Testis (tissue), 3 donors: ENCODE measurements around the gene KCNMB1. TPM values are rescaled to one million over a fixed set of nuclear protein-coding genes. Genes with fewer than 3 reads are reported as not detected.

Experiments
- DNase-seq: peaks from one replicate; pipeline ENCODE4 v3.0.0-alpha.2; 2019
- H3K27ac ChIP-seq, 2 donors: fragments of 200-600 bp; sonication (generic); one replicate each; pipeline ENCODE4 v1.5.1; 2019
- H3K27me3 ChIP-seq: fragments of 200-600 bp; sonication (generic); one replicate; pipeline ENCODE4 v1.5.1; 2019
- H3K36me3 ChIP-seq: fragments of 200-600 bp; sonication (generic); one replicate; pipeline ENCODE4 v1.5.1; 2017; ENCODE audit warnings: low read depth; ENCODE audit errors: missing control alignments
- H3K4me1 ChIP-seq: fragments of 200-600 bp; sonication (generic); one replicate; pipeline ENCODE4 v1.5.1; 2019
- H3K4me3 ChIP-seq, 2 donors: fragments of 200-600 bp; sonication (generic); one replicate each; pipeline ENCODE4 v1.5.1; 2017 to 2019
- H3K9me3 ChIP-seq: fragments of 200-600 bp; sonication (generic); one replicate; pipeline ENCODE4 v1.5.1; 2017
- CTCF ChIP-seq, 3 experiments: fragments of 450-650 bp in 2 of 3; fragments of 200-600 bp in 1 of 3; sonication (generic) in 1 of 3; IDR thresholded peaks; one replicate each; pipeline ENCODE4 v1.5.1; 2016 to 2019; ENCODE audit warnings: antibody characterized with exemption in 3 of 3, mild to moderate bottlenecking in 2 of 3, moderate library complexity in 1 of 3
- POLR2A ChIP-seq: fragments of 450-650 bp; IDR thresholded peaks from one replicate; pipeline ENCODE4 v1.6.1; 2017; ENCODE audit warnings: antibody characterized with exemption, mild to moderate bottlenecking, moderate library complexity
- WGBS, 2 donors: methylation state at CpG; one replicate each; pipeline ENCODE4 v1.1.5; 2018; 5-methylcytosine and 5-hydroxymethylcytosine counted together
- intact Hi-C: fragments of 100-400 bp; cut with DNase I; formaldehyde crosslinking; loops from one replicate; pipeline ENCODE4 v1.15.1; 2023; ENCODE audit warnings: low total_unique reads
- polyA plus RNA-seq: library from polyadenylated mRNA; stranded (reverse); fragments of 350-450 nt; fragmentation: Illumina TruSeq; extraction: RNeasy Lipid Tissue Mini Kit (QIAGEN cat#74804); gene quantifications from one replicate; pipeline ENCODE4 v1.2.3, GENCODE V29; 2014; ENCODE audit warnings: low read depth, low replicate concordance; ENCODE audit not compliant: insufficient read depth
- total RNA-seq, 2 donors: library from RNA; depleted of rRNA; stranded (reverse); fragments of >200 nt; gene quantifications; one replicate each; pipeline ENCODE4 v1.2.3, GENCODE V29; 2016

The KCNMB1 gene
- total and polyA plus RNA-seq, 3 donors from 2014 or later: 2.5 to 4.6 (median 3.1) TPM

- Histone ChIP-seq H3K9me3 (no peaks in the 10 kb centered on the region), H3K4me1 (peaks cover 9% of the 10 kb centered on the region), H3K4me3 (no peak overlapping the region), H3K27ac (no peak overlapping the region), H3K36me3 (no peaks in the 10 kb centered on the region), H3K27me3 (no peaks in the 10 kb centered on the region)
- TF ChIP-seq CTCF (IDR thresholded peaks at IDR 0.05) (no peak), POLR2A (no peak)
- DNase-seq: no peak
- intact Hi-C loops: no loop called here
- WGBS, 2 donors: 76 to 85% methylated on average over 5 of the region's 5 CpGs
Observed at GRCh38 chr5:170368586-170368985, 20.6 kb downstream of the KCNMB1 start.

GRCh38 chr5:170366276-170366675, 22.9 kb downstream of the KCNMB1 start:
- DNase-seq: no peak
- H3K4me3 ChIP-seq: no peak overlapping the region
- H3K27me3 ChIP-seq: no peaks in the 10 kb centered on the region
- no peaks in the 10 kb centered on the region for H3K9me3 ChIP-seq
- intact Hi-C loops: no loop called here
- no peak for TF ChIP-seq POLR2A
- TF ChIP-seq CTCF (IDR thresholded peaks at IDR 0.05): no peak
- peaks cover 20% of the 10 kb centered on the region for H3K4me1 ChIP-seq
- WGBS, 2 donors: 74 to 82% methylated on average over 2 to 3 of the region's 3 CpGs
- no peaks in the 10 kb centered on the region for H3K36me3 ChIP-seq
- H3K27ac ChIP-seq: peak overlapping the region in 1 of 2 donors; percentile 45

- no peaks in the 10 kb centered on the region for H3K27me3 ChIP-seq
- no peak for DNase-seq
- H3K4me3 ChIP-seq: no peak overlapping the region
- H3K36me3 ChIP-seq: no peaks in the 10 kb centered on the region
- intact Hi-C loops: no loop called here
- no peak for TF ChIP-seq POLR2A
- no peak for TF ChIP-seq CTCF (IDR thresholded peaks at IDR 0.05)
- WGBS, 2 donors: 74% methylated on average over 5 of the region's 5 CpGs
- peaks cover 25% of the 10 kb centered on the region for H3K4me1 ChIP-seq
- peak overlapping the region in 1 of 2 donors; percentile 45 for H3K27ac ChIP-seq
- H3K9me3 ChIP-seq: no peaks in the 10 kb centered on the region
Observed at GRCh38 chr5:170365831-170366230, 23.3 kb downstream of the KCNMB1 start.

- no peaks in the 10 kb centered on the region for H3K9me3 ChIP-seq
- H3K27ac ChIP-seq: peak overlapping the region in 1 of 2 donors; percentile 81
- no peak for DNase-seq
- intact Hi-C loops: no loop called here
- 50 to 73% methylated on average over 8 of the region's 8 CpGs for WGBS, 2 donors
- no peaks in the 10 kb centered on the region for H3K36me3 ChIP-seq
- H3K27me3 ChIP-seq: no peaks in the 10 kb centered on the region
- H3K4me3 ChIP-seq: no peak overlapping the region
- peaks cover 32% of the 10 kb centered on the region for H3K4me1 ChIP-seq
- TF ChIP-seq CTCF (IDR thresholded peaks at IDR 0.05) (no peak), POLR2A (no peak)
Observed at GRCh38 chr5:170365011-170365410, 24.2 kb downstream of the KCNMB1 start.

- Histone ChIP-seq H3K4me1 (peaks cover 45% of the 10 kb centered on the region), H3K27ac (peak overlapping the region in 1 of 2 donors; percentile 81), H3K27me3 (no peaks in the 10 kb centered on the region), H3K9me3 (no peaks in the 10 kb centered on the region), H3K4me3 (no peak overlapping the region), H3K36me3 (no peaks in the 10 kb centered on the region)
- DNase-seq: no peak
- WGBS, 2 donors: 95 to 96% methylated on average over 1 of the region's 1 CpG
- TF ChIP-seq POLR2A (no peak), CTCF (IDR thresholded peaks at IDR 0.05) (no peak)
- intact Hi-C loops: no loop called here
Observed at GRCh38 chr5:170363671-170364070, 25.5 kb downstream of the KCNMB1 start.
